CD4-positive, CD25-positive, alpha-beta regulatory T cell (primary cell): ENCODE data around the gene ARL4D. TPM values are rescaled to one million over a fixed set of nuclear protein-coding genes. Genes with fewer than 3 reads are reported as not detected.
"Not testable (repeated sequence)": the region's sequence is repeated elsewhere in the genome, so short reads cannot be mapped to it uniquely, and the experiment has no call there.

Experiments
- ATAC-seq, 2 donors: fragments of 150-1000 bp; cut with Tn5 transposase; one replicate each; pipeline ENCODE4 v1.10.0; 2021; ENCODE audit warnings: low read depth in 2 of 2, moderate number of reproducible peaks in 2 of 2, moderate library complexity in 1 of 2
- DNase-seq, 3 donors: peaks; one replicate each; pipeline versions ENCODE4 v3.0.0 to v3.0.0-alpha.2; 2012 to 2022; ENCODE audit warnings: mixed read lengths in 1 of 3
- H3K27ac ChIP-seq: one replicate; pipeline ENCODE4 v1.7.0; 2013; ENCODE audit warnings: mild to moderate bottlenecking, low read length; ENCODE audit not compliant: insufficient read depth, poor library complexity, severe bottlenecking
- H3K27me3 ChIP-seq: one replicate; pipeline ENCODE4 v1.7.0; 2013; ENCODE audit warnings: low read length; ENCODE audit not compliant: control insufficient read depth, insufficient read depth
- H3K36me3 ChIP-seq: one replicate; pipeline ENCODE4 v1.7.0; 2013; ENCODE audit warnings: mild to moderate bottlenecking, low read length, moderate library complexity; ENCODE audit not compliant: control insufficient read depth, insufficient read depth
- H3K4me1 ChIP-seq: 2 replicates; pipeline ENCODE4 v1.7.0; 2013; ENCODE audit warnings: mild to moderate bottlenecking, low read length; ENCODE audit not compliant: insufficient read depth, control insufficient read depth, poor library complexity, severe bottlenecking
- H3K4me3 ChIP-seq: one replicate; pipeline ENCODE4 v1.7.0; 2013; ENCODE audit warnings: low read depth, mild to moderate bottlenecking, low read length, moderate library complexity
- H3K9me3 ChIP-seq, 2 experiments: 1 replicate in 1 of 2; 2 replicates in 1 of 2; pipeline ENCODE4 v1.7.0; 2013; ENCODE audit warnings: low read length in 2 of 2, mild to moderate bottlenecking in 1 of 2, moderate library complexity in 1 of 2; ENCODE audit not compliant: control insufficient read depth in 2 of 2
- H3K27ac Mint-ChIP-seq, 3 donors: one replicate each; pipeline ENCODE4 v1.8.0; 2020 to 2022; ENCODE audit warnings: mild to moderate bottlenecking in 3 of 3, mixed read lengths in 3 of 3, moderate library complexity in 2 of 3
- H3K27me3 Mint-ChIP-seq: one replicate; pipeline ENCODE4 v1.8.0; 2022; ENCODE audit warnings: mild to moderate bottlenecking, mixed read lengths
- H3K36me3 Mint-ChIP-seq: one replicate; pipeline ENCODE4 v1.8.0; 2020; ENCODE audit warnings: mixed read lengths
- H3K4me1 Mint-ChIP-seq, 4 donors: one replicate each; pipeline ENCODE4 v1.8.0; 2020 to 2022; ENCODE audit warnings: mixed read lengths in 4 of 4, mild to moderate bottlenecking in 1 of 4
- H3K4me3 Mint-ChIP-seq, 4 donors: one replicate each; pipeline ENCODE4 v1.8.0; 2020 to 2022; ENCODE audit warnings: mild to moderate bottlenecking in 4 of 4, mixed read lengths in 4 of 4, moderate library complexity in 3 of 4
- H3K9me3 Mint-ChIP-seq, 7 donors: one replicate each; pipeline ENCODE4 v1.8.0; 2020 to 2022; ENCODE audit warnings: mixed read lengths in 7 of 7, mild to moderate bottlenecking in 3 of 7, moderate library complexity in 2 of 7
- polyA plus RNA-seq, 4 donors: library from polyadenylated mRNA; unstranded; fragments of 300-500 nt; fragmentation: Illumina TruSeq; gene quantifications; one replicate each; pipeline ENCODE4 v1.2.3, GENCODE V29; 2021
- total RNA-seq: library from RNA; stranded (reverse); gene quantifications from one replicate; pipeline ENCODE4 v1.2.3, GENCODE V29; 2022

Gene ARL4D
- total and polyA plus RNA-seq, 5 donors from 2014 or later = 1.3 to 4.1 (median 1.7) TPM

DNA sequence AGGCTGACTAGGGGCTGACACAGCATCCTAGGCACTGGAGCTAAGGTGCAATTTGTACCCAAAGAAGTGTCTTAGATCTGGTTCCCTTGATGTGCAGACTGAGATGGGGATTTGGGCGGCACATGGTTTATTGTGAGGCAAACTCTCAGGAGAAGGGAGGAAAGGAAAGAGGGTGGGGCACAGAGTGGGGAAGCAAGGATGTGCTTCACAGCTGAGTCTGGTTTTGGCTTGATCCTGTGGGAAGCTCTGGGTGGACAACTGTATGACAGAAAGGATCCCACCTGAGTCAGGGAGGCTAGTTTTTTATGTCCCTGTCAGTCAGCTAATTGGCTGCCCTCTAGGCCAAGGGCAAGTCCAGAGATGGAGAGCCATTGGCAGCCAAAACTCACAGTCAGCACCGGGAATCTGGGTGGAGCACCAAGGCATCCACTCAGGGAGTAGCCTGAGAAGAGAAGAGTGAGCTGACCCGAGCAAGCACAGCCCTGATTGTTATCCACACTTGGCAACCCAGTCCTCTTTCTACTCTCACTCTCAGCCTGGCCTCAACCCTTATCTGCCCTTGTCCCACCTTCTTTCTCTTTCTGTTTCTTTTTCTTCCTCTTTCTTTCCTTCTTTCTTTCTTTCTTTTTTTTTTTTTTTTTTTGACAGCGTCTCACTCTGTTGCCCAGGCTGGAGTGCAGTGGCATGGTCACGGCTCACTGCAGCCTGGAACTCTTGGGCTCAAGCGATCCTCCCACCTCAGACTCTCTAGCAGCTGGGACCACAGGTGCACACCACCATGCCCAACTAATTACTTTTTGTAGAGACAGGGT, 12.0 kb downstream of the ARL4D start:
- peaks cover 32% of the 10 kb centered on the region for H3K27me3 Mint-ChIP-seq
- ATAC-seq = no peak
- no peak overlapping the region for H3K4me3 Mint-ChIP-seq
- Histone ChIP-seq H3K27ac (no peak overlapping the region), H3K4me1 (no peaks in the 10 kb centered on the region), H3K36me3 (no peaks in the 10 kb centered on the region), H3K9me3 (no peaks in the 10 kb centered on the region), H3K4me3 (no peak overlapping the region), H3K27me3 (peaks cover 10% of the 10 kb centered on the region)
- H3K36me3 Mint-ChIP-seq = no peaks in the 10 kb centered on the region
- no peak overlapping the region for H3K27ac Mint-ChIP-seq
- H3K9me3 Mint-ChIP-seq = no peaks in the 10 kb centered on the region
- DNase-seq = no peak
- H3K4me1 Mint-ChIP-seq = peaks cover 0 to 1% (median 0%) of the 10 kb centered on the region in 4 donors

DNA sequence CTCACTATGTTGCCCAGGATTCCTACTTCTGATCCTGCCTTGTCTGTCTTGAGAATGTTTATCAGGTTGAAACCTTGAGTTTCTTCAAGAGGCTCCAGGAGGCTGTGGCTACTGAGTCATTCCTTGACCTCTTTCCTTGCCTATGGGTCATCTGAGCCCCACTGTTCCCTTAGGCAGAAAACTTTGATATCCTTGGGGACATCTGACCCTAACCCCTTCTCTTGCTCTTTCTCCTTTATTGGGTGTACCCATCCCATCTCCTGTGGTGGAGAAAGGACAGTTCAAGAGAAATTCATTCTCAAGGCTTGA, 12.5 kb downstream of the ARL4D start:
- Mint-ChIP-seq H3K27ac (no peak overlapping the region), H3K4me3 (no peak overlapping the region), H3K9me3 (no peaks in the 10 kb centered on the region), H3K36me3 (no peaks in the 10 kb centered on the region), H3K4me1 (peaks cover 0 to 1% (median 0%) of the 10 kb centered on the region in 4 donors), H3K27me3 (peaks cover 26% of the 10 kb centered on the region)
- Histone ChIP-seq H3K27ac (no peak overlapping the region), H3K9me3 (no peaks in the 10 kb centered on the region), H3K36me3 (no peaks in the 10 kb centered on the region), H3K4me1 (no peaks in the 10 kb centered on the region), H3K4me3 (no peak overlapping the region), H3K27me3 (peaks cover 10% of the 10 kb centered on the region)
- DNase-seq (no peak), ATAC-seq (no peak)

DNA sequence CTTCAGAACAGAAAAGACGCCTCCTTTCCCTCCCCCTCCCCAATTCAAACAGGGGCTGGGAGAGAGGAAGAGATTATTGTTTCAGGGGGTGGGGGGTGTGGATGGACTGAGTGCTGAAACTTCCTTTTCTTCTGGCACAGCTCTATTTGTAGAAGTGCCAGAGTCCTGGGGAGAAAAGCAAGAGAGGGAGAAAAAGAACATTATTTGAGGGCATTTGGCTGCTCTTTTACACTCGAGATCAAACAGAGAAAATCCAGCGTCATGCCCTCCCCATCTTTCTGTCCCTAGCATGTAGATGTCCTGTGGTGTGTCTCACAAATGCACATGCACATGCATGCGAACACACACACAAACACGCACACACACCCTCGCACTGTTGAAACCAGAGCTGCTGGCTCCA, 13.0 kb downstream of the ARL4D start:
- Histone ChIP-seq H3K4me1 (no peaks in the 10 kb centered on the region), H3K27ac (no peak overlapping the region), H3K27me3 (peaks cover 10% of the 10 kb centered on the region), H3K9me3 (no peaks in the 10 kb centered on the region), H3K4me3 (no peak overlapping the region), H3K36me3 (no peaks in the 10 kb centered on the region)
- Mint-ChIP-seq H3K9me3 (no peaks in the 10 kb centered on the region), H3K4me3 (no peak overlapping the region), H3K4me1 (peaks cover 0 to 1% (median 0%) of the 10 kb centered on the region in 4 donors), H3K27ac (no peak overlapping the region), H3K36me3 (no peaks in the 10 kb centered on the region), H3K27me3 (peaks cover 30% of the 10 kb centered on the region)
- no peak for DNase-seq
- ATAC-seq = no peak

DNA sequence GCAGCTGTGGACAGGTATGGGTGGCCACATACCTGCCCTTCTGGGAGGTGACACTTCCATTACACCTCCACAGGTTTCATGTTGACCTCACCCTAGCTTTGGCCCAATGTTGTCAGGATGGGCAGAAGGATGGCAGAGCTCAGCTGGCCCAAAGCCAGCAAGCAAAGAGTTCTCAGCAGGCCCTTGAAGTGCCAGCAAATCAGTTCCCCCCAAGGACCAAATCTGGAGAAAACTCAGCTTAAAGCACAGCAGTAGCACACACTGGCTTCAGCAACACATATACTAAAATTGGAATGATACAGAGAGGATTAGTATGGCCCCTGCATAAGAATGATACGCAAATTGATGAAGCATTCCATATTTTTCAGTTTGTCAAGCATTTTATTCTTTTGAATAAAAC, 13.4 kb downstream of the ARL4D start:
- Histone ChIP-seq H3K27me3 (peaks cover 10% of the 10 kb centered on the region), H3K9me3 (no peaks in the 10 kb centered on the region), H3K27ac (no peak overlapping the region), H3K4me3 (no peak overlapping the region), H3K4me1 (no peaks in the 10 kb centered on the region), H3K36me3 (no peaks in the 10 kb centered on the region)
- ATAC-seq = no peak
- no peaks in the 10 kb centered on the region for H3K9me3 Mint-ChIP-seq
- no peak overlapping the region for H3K4me3 Mint-ChIP-seq
- DNase-seq = no peak
- H3K36me3 Mint-ChIP-seq = no peaks in the 10 kb centered on the region
- H3K27me3 Mint-ChIP-seq = peaks cover 34% of the 10 kb centered on the region
- no peak overlapping the region for H3K27ac Mint-ChIP-seq
- peaks cover 0 to 1% (median 0%) of the 10 kb centered on the region in 4 donors for H3K4me1 Mint-ChIP-seq

DNA sequence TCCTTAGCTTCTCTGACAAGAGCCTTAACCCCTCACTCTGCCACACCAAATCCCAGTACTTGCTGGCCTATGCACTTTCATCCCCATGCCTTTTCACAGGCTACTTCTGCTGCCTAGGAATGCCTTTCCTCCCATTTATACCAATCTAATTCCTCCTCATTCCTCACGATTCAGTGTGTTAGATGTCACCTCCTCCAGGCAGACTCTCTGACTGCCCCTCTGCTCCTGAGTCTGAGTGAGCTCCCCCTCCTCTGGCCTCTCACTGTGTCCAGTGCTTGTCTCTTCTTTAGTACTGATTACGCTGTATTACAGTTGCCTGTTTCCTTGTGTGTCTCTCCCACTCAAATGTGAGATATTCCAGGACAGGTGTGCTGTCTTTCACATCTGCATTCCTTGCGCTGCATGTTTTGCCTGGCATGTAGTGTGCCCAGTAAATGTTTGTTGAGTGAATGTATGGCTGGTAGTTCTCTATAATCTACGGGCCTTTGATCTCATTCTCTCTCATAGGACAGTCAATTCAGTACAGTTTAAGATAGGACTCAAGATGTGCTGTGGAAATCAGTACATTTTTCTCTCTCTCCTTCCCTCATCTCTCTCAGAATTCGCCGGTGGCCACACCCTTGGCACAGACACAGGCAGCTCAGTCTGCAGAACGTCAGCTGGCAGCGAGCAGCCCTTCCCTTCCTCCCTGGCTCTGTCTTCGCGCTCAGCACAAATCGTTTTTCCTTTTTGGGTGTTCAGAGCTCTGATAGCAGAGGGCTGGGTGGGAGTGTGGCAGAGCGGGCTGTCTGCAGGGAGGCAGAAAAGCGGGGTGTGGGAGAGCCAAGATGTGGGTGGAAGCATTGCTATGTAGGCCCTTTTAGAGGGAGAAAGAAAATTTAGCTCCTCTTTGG, 18.5 kb downstream of the ARL4D start:
- Histone ChIP-seq H3K36me3 (no peaks in the 10 kb centered on the region), H3K27me3 (peaks cover 8% of the 10 kb centered on the region), H3K4me3 (no peak overlapping the region), H3K9me3 (no peaks in the 10 kb centered on the region), H3K27ac (no peak overlapping the region), H3K4me1 (no peaks in the 10 kb centered on the region)
- DNase-seq = no peak
- Mint-ChIP-seq H3K4me3 (no peak overlapping the region), H3K27ac (no peak overlapping the region), H3K36me3 (no peaks in the 10 kb centered on the region), H3K4me1 (peaks cover 0 to 1% (median 0%) of the 10 kb centered on the region in 4 donors), H3K27me3 (peaks cover 23% of the 10 kb centered on the region), H3K9me3 (no peaks in the 10 kb centered on the region)
- ATAC-seq = no peak

DNA sequence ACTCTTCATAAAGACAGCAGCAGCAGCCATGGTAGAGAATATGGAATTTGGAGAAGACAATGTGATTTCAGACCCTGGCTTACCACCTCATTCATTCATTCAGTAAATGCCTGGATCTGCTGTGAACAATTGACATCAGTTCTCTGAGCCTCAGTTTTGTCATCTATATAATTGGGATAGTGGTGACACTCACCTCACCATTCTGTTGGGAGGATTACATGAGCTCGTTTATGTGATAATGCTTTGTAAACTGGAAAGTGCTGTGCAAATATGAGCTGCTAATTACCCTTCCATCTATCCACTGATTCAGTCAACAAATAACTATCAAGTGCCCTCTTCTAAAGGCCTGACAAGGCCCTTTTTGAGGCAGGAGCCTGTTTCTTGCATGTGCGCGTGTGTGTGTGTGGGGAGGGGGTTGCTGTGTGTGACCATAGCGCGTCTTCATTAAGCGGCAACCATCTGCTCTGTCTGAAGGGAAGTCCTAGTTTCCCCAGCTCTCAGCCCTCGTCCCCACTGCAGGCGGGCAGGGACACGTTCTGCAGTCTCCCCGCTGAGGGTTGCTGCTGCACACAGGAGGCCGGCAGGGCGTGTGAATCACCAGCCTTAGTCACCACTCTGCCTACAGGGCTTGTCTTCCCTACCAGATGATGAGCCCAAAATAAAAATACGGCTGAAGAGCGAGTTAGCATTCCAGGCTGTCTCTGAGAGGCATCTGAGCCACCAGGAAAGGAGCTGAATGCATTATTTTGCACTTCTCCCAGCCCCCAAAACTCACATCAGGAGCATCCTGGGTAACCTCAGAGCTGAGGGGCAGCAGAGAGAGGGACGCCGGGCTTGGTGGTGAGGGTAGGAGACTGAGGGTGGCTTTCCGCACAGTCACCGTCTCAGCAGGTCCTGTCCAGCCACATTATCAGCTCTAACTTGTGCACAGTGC, 19.9 kb downstream of the ARL4D start:
- no peaks in the 10 kb centered on the region for H3K36me3 ChIP-seq
- H3K27ac ChIP-seq = no peak overlapping the region
- Mint-ChIP-seq H3K4me3 (no peak overlapping the region), H3K4me1 (peaks cover 0 to 1% (median 0%) of the 10 kb centered on the region in 4 donors), H3K9me3 (no peaks in the 10 kb centered on the region), H3K27ac (no peak overlapping the region), H3K36me3 (no peaks in the 10 kb centered on the region), H3K27me3 (peaks cover 25% of the 10 kb centered on the region)
- no peaks in the 10 kb centered on the region for H3K9me3 ChIP-seq
- no peaks in the 10 kb centered on the region for H3K4me1 ChIP-seq
- DNase-seq (no peak), ATAC-seq (no peak)
- H3K4me3 ChIP-seq = no peak overlapping the region
- peaks cover 9% of the 10 kb centered on the region for H3K27me3 ChIP-seq

DNA sequence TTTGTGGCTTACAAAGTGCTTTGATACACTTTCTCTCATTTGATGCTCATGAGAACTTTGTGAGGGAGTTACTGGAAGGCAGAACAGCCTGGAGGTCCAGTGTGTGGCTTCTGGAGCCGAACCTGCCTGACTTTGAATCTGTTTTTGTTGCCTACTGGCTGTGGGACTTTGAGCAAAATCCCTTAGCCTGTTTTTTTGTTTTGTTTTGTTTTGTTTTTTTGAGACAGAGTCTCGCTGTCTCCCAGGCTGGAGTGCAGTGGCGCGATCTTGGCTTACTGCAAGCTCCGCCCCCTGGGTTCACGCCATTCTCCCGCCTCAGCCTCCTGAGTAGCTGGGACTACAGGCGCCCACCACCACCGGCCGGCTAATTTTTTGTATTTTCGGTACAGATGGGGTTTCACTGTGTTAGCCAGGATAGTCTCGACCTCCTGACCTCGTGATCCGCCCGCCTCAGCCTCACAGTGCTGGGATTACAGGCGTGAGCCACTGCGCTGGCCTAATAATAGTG, 20.6 kb downstream of the ARL4D start:
- DNase-seq, H3K27me3 ChIP-seq, ATAC-seq, H3K36me3 ChIP-seq, H3K27ac ChIP-seq, H3K27ac Mint-ChIP-seq, H3K36me3 Mint-ChIP-seq, H3K4me1 Mint-ChIP-seq, H3K4me1 ChIP-seq, H3K4me3 ChIP-seq, H3K4me3 Mint-ChIP-seq, H3K9me3 Mint-ChIP-seq, H3K9me3 ChIP-seq: not testable (repeated sequence)
- peaks cover 27% of the 10 kb centered on the region for H3K27me3 Mint-ChIP-seq
